Measurements from ENCODE around the gene LGI2. TPM values are rescaled to one million over a fixed set of nuclear protein-coding genes. Genes with fewer than 3 reads are reported as not detected.

The LGI2 gene
- total RNA-seq, 2 experiments from 2014 or later = not detected

GRCh38 chr4:24952667-24953066, 78.1 kb downstream of the LGI2 start:
- peaks cover 8% of the 10 kb centered on the region for H3K9me3 Mint-ChIP-seq
- ATAC-seq (no peak), DNase-seq (no peak)
- H3K4me3 Mint-ChIP-seq = no peak overlapping the region
- ChIA-PET CTCF (no interaction called here), POLR2A (no interaction called here)
- no peak overlapping the region for H3K27ac Mint-ChIP-seq
- peaks cover 3% of the 10 kb centered on the region for H3K36me3 Mint-ChIP-seq (ENCODE audit: low read depth)
- TF ChIP-seq, protein P1, sequence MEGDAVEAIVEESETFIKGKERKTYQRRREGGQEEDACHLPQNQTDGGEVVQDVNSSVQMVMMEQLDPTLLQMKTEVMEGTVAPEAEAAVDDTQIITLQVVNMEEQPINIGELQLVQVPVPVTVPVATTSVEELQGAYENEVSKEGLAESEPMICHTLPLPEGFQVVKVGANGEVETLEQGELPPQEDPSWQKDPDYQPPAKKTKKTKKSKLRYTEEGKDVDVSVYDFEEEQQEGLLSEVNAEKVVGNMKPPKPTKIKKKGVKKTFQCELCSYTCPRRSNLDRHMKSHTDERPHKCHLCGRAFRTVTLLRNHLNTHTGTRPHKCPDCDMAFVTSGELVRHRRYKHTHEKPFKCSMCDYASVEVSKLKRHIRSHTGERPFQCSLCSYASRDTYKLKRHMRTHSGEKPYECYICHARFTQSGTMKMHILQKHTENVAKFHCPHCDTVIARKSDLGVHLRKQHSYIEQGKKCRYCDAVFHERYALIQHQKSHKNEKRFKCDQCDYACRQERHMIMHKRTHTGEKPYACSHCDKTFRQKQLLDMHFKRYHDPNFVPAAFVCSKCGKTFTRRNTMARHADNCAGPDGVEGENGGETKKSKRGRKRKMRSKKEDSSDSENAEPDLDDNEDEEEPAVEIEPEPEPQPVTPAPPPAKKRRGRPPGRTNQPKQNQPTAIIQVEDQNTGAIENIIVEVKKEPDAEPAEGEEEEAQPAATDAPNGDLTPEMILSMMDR (IDR thresholded peaks at IDR 0.05) = no peak
- intact Hi-C loops (cut with micrococcal nuclease) = no loop called here
- peaks cover 5% of the 10 kb centered on the region for H3K27me3 Mint-ChIP-seq
- H3K4me1 Mint-ChIP-seq (ENCODE audit: low read depth) = no peaks in the 10 kb centered on the region

- H3K36me3 Mint-ChIP-seq (ENCODE audit: low read depth) = peaks cover 3% of the 10 kb centered on the region
- TF ChIP-seq, protein P1 (IDR thresholded peaks at IDR 0.05) = no peak
- POLR2A ChIA-PET = no interaction called here
- no peak overlapping the region for H3K27ac Mint-ChIP-seq
- ATAC-seq (no peak), DNase-seq (no peak)
- CTCF ChIA-PET = no interaction called here
- no peak overlapping the region for H3K4me3 Mint-ChIP-seq
- peaks cover 7% of the 10 kb centered on the region for H3K9me3 Mint-ChIP-seq
- no peaks in the 10 kb centered on the region for H3K4me1 Mint-ChIP-seq (ENCODE audit: low read depth)
- intact Hi-C loops (cut with micrococcal nuclease) = no loop called here
- peaks cover 5% of the 10 kb centered on the region for H3K27me3 Mint-ChIP-seq
These were observed 80.8 kb downstream of the LGI2 start for GRCh38 chr4:24949970-24950369.

Other genes starting within 250 kb of the LGI2 start
- not detected for gene SOD3, start 235.4 kb downstream of the LGI2 start, total RNA-seq
- not detected for gene CCDC149, start 117.9 kb downstream of the LGI2 start, total RNA-seq
- gene SEPSECS, start 129.5 kb upstream of the LGI2 start, total RNA-seq = 10 to 100 TPM; 13.9 to 15.2 TPM
- gene PI4K2B, start 203.1 kb upstream of the LGI2 start, total RNA-seq = 10 to 100 TPM; 38.6 TPM